Smooth muscle cell (in vitro differentiated cells): ENCODE data around the gene MORN1. TPM values are rescaled to one million over a fixed set of nuclear protein-coding genes. Genes with fewer than 3 reads are reported as not detected.

ENCODE experiments used
- DNase-seq: peaks from one replicate; lab custom pipeline; 2025; ENCODE audit not compliant: unreplicated experiment; lab: John Stamatoyannopoulos, UW
- H2AFZ ChIP-seq: fragments of 200-600 bp; sonication (generic); 2 replicates; pipeline ENCODE4 v1.6.0; 2016; ENCODE audit warnings: antibody characterized with exemption, low read depth, mild to moderate bottlenecking
- H3F3A ChIP-seq: fragments of 200-600 bp; sonication (generic); 2 replicates; pipeline ENCODE4 v1.6.0; 2017; ENCODE audit warnings: antibody characterized with exemption, low read depth
- H3K27ac ChIP-seq: fragments of 200-600 bp; sonication (generic); 2 replicates; pipeline ENCODE4 v1.5.1; 2016; ENCODE audit warnings: low read depth, mild to moderate bottlenecking
- H3K27me3 ChIP-seq: fragments of 200-600 bp; sonication (generic); 2 replicates; pipeline ENCODE4 v1.6.1; 2016; ENCODE audit warnings: low read depth, mild to moderate bottlenecking
- H3K36me3 ChIP-seq: fragments of 200-600 bp; sonication (generic); 2 replicates; pipeline ENCODE4 v1.5.1; 2016; ENCODE audit warnings: low read depth
- H3K4me1 ChIP-seq: fragments of 200-600 bp; sonication (generic); 2 replicates; pipeline ENCODE4 v1.5.1; 2016; ENCODE audit warnings: low read depth
- H3K4me2 ChIP-seq: fragments of 200-600 bp; sonication (generic); 2 replicates; pipeline ENCODE4 v1.6.0; 2016; ENCODE audit warnings: mild to moderate bottlenecking
- H3K4me3 ChIP-seq: fragments of 200-600 bp; sonication (generic); 2 replicates; pipeline ENCODE4 v1.5.1; 2016; ENCODE audit warnings: mild to moderate bottlenecking
- H3K79me2 ChIP-seq: fragments of 200-600 bp; sonication (generic); 2 replicates; pipeline ENCODE4 v1.6.0; 2016; ENCODE audit warnings: low read depth, mild to moderate bottlenecking
- H3K9ac ChIP-seq: fragments of 200-600 bp; sonication (generic); 2 replicates; pipeline ENCODE4 v1.6.0; 2016; ENCODE audit warnings: low read depth
- H3K9me3 ChIP-seq: fragments of 200-600 bp; sonication (generic); replicated peaks from 2 replicates; pipeline ENCODE4 v1.5.1; 2016; ENCODE audit warnings: low read depth
- H4K20me1 ChIP-seq: fragments of 200-600 bp; sonication (generic); 2 replicates; pipeline ENCODE4 v1.6.0; 2016; ENCODE audit warnings: low read depth
- CTCF ChIP-seq: fragments of 200-600 bp; sonication (generic); IDR thresholded peaks from 2 replicates; pipeline ENCODE4 v1.5.1; 2017; ENCODE audit warnings: borderline replicate concordance, mild to moderate bottlenecking, antibody characterized with exemption; ENCODE audit not compliant: insufficient read depth, poor library complexity, severe bottlenecking
- WGBS: methylation state at CpG from one replicate; pipeline ENCODE4 v1.1.7; 2016; ENCODE audit warnings: low lambda C conversion rate; 5-methylcytosine and 5-hydroxymethylcytosine counted together
- polyA plus RNA-seq: library from polyadenylated mRNA; unstranded; fragments of >200 nt; fragmentation: Nextera tagmentation; extraction: Ambion mirVana; gene quantifications from 2 replicates; pipeline ENCODE4 v1.2.1, GENCODE V29; 2016
- total RNA-seq: library from RNA; depleted of rRNA; stranded (reverse); fragments of >200 nt; gene quantifications from 2 replicates; pipeline ENCODE4 v1.2.3, GENCODE V29; 2014

MORN1 gene
- total and polyA plus RNA-seq, 2 experiments from 2014 or later, result 4.9 to 6.2 TPM

GRCh38 chr1:2396476-2396875 lies 5.1 kb upstream of the MORN1 start:
- 98% methylated on average over 5 of the region's 5 CpGs for WGBS
- Histone ChIP-seq H3K4me2 (no peak overlapping the region), H3K9me3 (no peaks in the 10 kb centered on the region), H2AFZ (no peak overlapping the region), H3K4me3 (no peak overlapping the region), H3K9ac (no peak overlapping the region), H3K27me3 (no peaks in the 10 kb centered on the region), H3K36me3 (peaks cover 6% of the 10 kb centered on the region), H4K20me1 (peaks cover 64% of the 10 kb centered on the region), H3K4me1 (no peaks in the 10 kb centered on the region), H3K27ac (no peak overlapping the region), H3F3A (peaks cover 10% of the 10 kb centered on the region), H3K79me2 (peaks cover 73% of the 10 kb centered on the region)
- TF ChIP-seq CTCF, result no peak
- no peak for DNase-seq

- Histone ChIP-seq H3K9ac (no peak overlapping the region), H3K9me3 (no peaks in the 10 kb centered on the region), H2AFZ (no peak overlapping the region), H3K4me1 (no peaks in the 10 kb centered on the region), H3K79me2 (peaks cover 74% of the 10 kb centered on the region), H3K4me2 (no peak overlapping the region), H3K36me3 (peaks cover 6% of the 10 kb centered on the region), H3K4me3 (no peak overlapping the region), H3F3A (peaks cover 10% of the 10 kb centered on the region), H3K27me3 (no peaks in the 10 kb centered on the region), H4K20me1 (peaks cover 62% of the 10 kb centered on the region), H3K27ac (no peak overlapping the region)
- no peak for TF ChIP-seq CTCF
- DNase-seq, result no peak
- 95% methylated on average over 17 of the region's 17 CpGs for WGBS
Measured at GRCh38 chr1:2396059-2396458, 4.7 kb upstream of the MORN1 start.

- WGBS, result 95% methylated on average over 10 of the region's 10 CpGs
- TF ChIP-seq CTCF, result no peak
- Histone ChIP-seq H3K27ac (no peak overlapping the region), H3K4me3 (no peak overlapping the region), H3K36me3 (no peaks in the 10 kb centered on the region), H3K9ac (no peak overlapping the region), H3K79me2 (peaks cover 82% of the 10 kb centered on the region), H3F3A (peaks cover 10% of the 10 kb centered on the region), H3K4me2 (no peak overlapping the region), H3K9me3 (no peaks in the 10 kb centered on the region), H4K20me1 (peaks cover 54% of the 10 kb centered on the region), H3K27me3 (no peaks in the 10 kb centered on the region), H2AFZ (no peak overlapping the region), H3K4me1 (peaks cover 6% of the 10 kb centered on the region)
- no peak for DNase-seq
Measured at GRCh38 chr1:2395245-2395644, 3.9 kb upstream of the MORN1 start.

- Histone ChIP-seq H2AFZ (no peak overlapping the region), H3K4me2 (no peak overlapping the region), H3F3A (peaks cover 9% of the 10 kb centered on the region), H3K36me3 (no peaks in the 10 kb centered on the region), H3K27ac (no peak overlapping the region), H3K9me3 (no peaks in the 10 kb centered on the region), H4K20me1 (peaks cover 50% of the 10 kb centered on the region), H3K4me1 (peaks cover 6% of the 10 kb centered on the region), H3K9ac (no peak overlapping the region), H3K27me3 (no peaks in the 10 kb centered on the region), H3K79me2 (peaks cover 86% of the 10 kb centered on the region), H3K4me3 (no peak overlapping the region)
- 93% methylated on average over 11 of the region's 11 CpGs for WGBS
- TF ChIP-seq CTCF, result no peak
- no peak for DNase-seq
Measured at GRCh38 chr1:2394761-2395160, 3.4 kb upstream of the MORN1 start.
